ENCODE data around the gene SNX10.
"Not testable (repeated sequence)": the region's sequence is repeated elsewhere in the genome, so short reads cannot be mapped to it uniquely, and the experiment has no call there.

SNX10 gene

GRCh38 chr7:26284995-26285632 lies 6.5 kb upstream of the SNX10 start:
- Histone ChIP-seq H3K36me3 (ENCODE audit: control insufficient read depth in 4 of 4, insufficient read depth in 4 of 4, low read length in 3 of 4) (no peaks in the 10 kb centered on the region), H3K27ac (ENCODE audit: insufficient read depth in 1 of 2, low read depth in 1 of 2, low read length in 2 of 2, poor library complexity in 1 of 2, severe bottlenecking in 2 of 2) (no peak overlapping the region), H3K9me3 (ENCODE audit: control extremely low read depth in 1 of 5, control insufficient read depth in 4 of 5, insufficient read depth in 2 of 5, low read depth in 1 of 5, low read length in 4 of 5) (no peaks in the 10 kb centered on the region), H3K27me3 (replicated peaks in 2 of 5; ENCODE audit: control insufficient read depth in 4 of 5, insufficient read depth in 5 of 5, low read length in 4 of 5) (no peaks in the 10 kb centered on the region), H3K4me3 (ENCODE audit: control insufficient read depth in 1 of 7, extremely low read depth in 1 of 7, insufficient read depth in 4 of 7, low read depth in 2 of 7, low read length in 6 of 7) (no peak overlapping the region), H3K4me1 (ENCODE audit: control extremely low read depth in 1 of 4, control insufficient read depth in 4 of 4, insufficient read depth in 4 of 4, low read length in 3 of 4) (no peaks in the 10 kb centered on the region)
- ChIA-PET CTCF (interaction anchor here (0.6 to 1.6 kb wide), 7 partner anchors 9 to 382 kb away, joined by 3 to 9 read pairs (median 4); no protein-coding TSS in a partner anchor), POLR2A (no interaction called here)
- 100% methylated on average over 1 of the region's 5 CpGs for WGBS (ENCODE audit: insufficient coverage)
- peak in 2 of 3 donors; percentile 37 to 40 for DNase-seq

GRCh38 chr7:26286157-26286556 lies 5.5 kb upstream of the SNX10 start:
- DNase-seq: no peak
- Histone ChIP-seq H3K4me3 (ENCODE audit: control insufficient read depth in 1 of 7, extremely low read depth in 1 of 7, insufficient read depth in 4 of 7, low read depth in 2 of 7, low read length in 6 of 7) (no peak overlapping the region), H3K36me3 (ENCODE audit: control insufficient read depth in 4 of 4, insufficient read depth in 4 of 4, low read length in 3 of 4) (no peaks in the 10 kb centered on the region), H3K4me1 (ENCODE audit: control extremely low read depth in 1 of 4, control insufficient read depth in 4 of 4, insufficient read depth in 4 of 4, low read length in 3 of 4) (peaks cover 0 to under 1% (median under 1%) of the 10 kb centered on the region in 4 experiments), H3K27me3 (replicated peaks in 2 of 5; ENCODE audit: control insufficient read depth in 4 of 5, insufficient read depth in 5 of 5, low read length in 4 of 5) (no peaks in the 10 kb centered on the region), H3K27ac (ENCODE audit: insufficient read depth in 1 of 2, low read depth in 1 of 2, low read length in 2 of 2, poor library complexity in 1 of 2, severe bottlenecking in 2 of 2) (no peak overlapping the region), H3K9me3 (ENCODE audit: control extremely low read depth in 1 of 5, control insufficient read depth in 4 of 5, insufficient read depth in 2 of 5, low read depth in 1 of 5, low read length in 4 of 5) (no peaks in the 10 kb centered on the region)
- no CpG with 5 or more reads among the region's 2 CpGs for WGBS (ENCODE audit: insufficient coverage)
- CTCF ChIA-PET: interaction anchor here (1.6 kb wide), 1 partner anchor 78 kb away, joined by 9 read pairs; no protein-coding TSS in a partner anchor
- POLR2A ChIA-PET: no interaction called here

GRCh38 chr7:26288126-26288525 lies 3.5 kb upstream of the SNX10 start:
- WGBS (ENCODE audit: insufficient coverage): 79% methylated on average over 4 of the region's 5 CpGs
- CTCF ChIA-PET: interaction anchor here (0.8 to 2.4 kb wide), 6 partner anchors 20 to 422 kb away, joined by 3 to 6 read pairs (median 3); no protein-coding TSS in a partner anchor

GRCh38 chr7:26291251-26291650 lies 411 bp upstream of the SNX10 start:
- no peaks in the 10 kb centered on the region for H3K27me3 ChIP-seq (replicated peaks in 2 of 5; ENCODE audit: control insufficient read depth in 4 of 5, insufficient read depth in 5 of 5, low read length in 4 of 5)
- ChIA-PET CTCF (interaction anchor here (0.7 to 1.6 kb wide), 7 partner anchors 10 to 69 kb away, joined by 3 to 6 read pairs (median 4); no protein-coding TSS in a partner anchor), POLR2A (interaction anchor here (1.0 kb wide), 1 partner anchor 91 kb away, joined by 6 read pairs; the partner anchor contains the start of genes CBX3 and HNRNPA2B1)
- peak overlapping the region in 1 of 2 experiments; percentile 77 for H3K27ac ChIP-seq (ENCODE audit: insufficient read depth in 1 of 2, low read depth in 1 of 2, low read length in 2 of 2, poor library complexity in 1 of 2, severe bottlenecking in 2 of 2)
- peak overlapping the region; percentile 78 to 94 (median 84) for H3K4me3 ChIP-seq (ENCODE audit: control insufficient read depth in 1 of 7, extremely low read depth in 1 of 7, insufficient read depth in 4 of 7, low read depth in 2 of 7, low read length in 6 of 7)
- peaks cover 22 to 35% (median 32%) of the 10 kb centered on the region in 4 experiments for H3K4me1 ChIP-seq (ENCODE audit: control extremely low read depth in 1 of 4, control insufficient read depth in 4 of 4, insufficient read depth in 4 of 4, low read length in 3 of 4)
- DNase-seq: no peak
- no peaks in the 10 kb centered on the region for H3K9me3 ChIP-seq (ENCODE audit: control extremely low read depth in 1 of 5, control insufficient read depth in 4 of 5, insufficient read depth in 2 of 5, low read depth in 1 of 5, low read length in 4 of 5)
- 43% methylated on average over 2 of the region's 4 CpGs for WGBS (ENCODE audit: insufficient coverage)
- H3K36me3 ChIP-seq (ENCODE audit: control insufficient read depth in 4 of 4, insufficient read depth in 4 of 4, low read length in 3 of 4): peaks cover 0 to 8% (median under 1%) of the 10 kb centered on the region in 4 experiments

More at GRCh38 chr7:26288126-26288525, 3.5 kb upstream of the SNX10 start:
- peak in 1 of 3 donors; percentile 25 for DNase-seq
- H3K36me3 ChIP-seq (ENCODE audit: control insufficient read depth in 4 of 4, insufficient read depth in 4 of 4, low read length in 3 of 4); H3K9me3 ChIP-seq (ENCODE audit: control extremely low read depth in 1 of 5, control insufficient read depth in 4 of 5, insufficient read depth in 2 of 5, low read depth in 1 of 5, low read length in 4 of 5); H3K4me3 ChIP-seq (ENCODE audit: control insufficient read depth in 1 of 7, extremely low read depth in 1 of 7, insufficient read depth in 4 of 7, low read depth in 2 of 7, low read length in 6 of 7); H3K27me3 ChIP-seq (replicated peaks in 2 of 5; ENCODE audit: control insufficient read depth in 4 of 5, insufficient read depth in 5 of 5, low read length in 4 of 5); H3K27ac ChIP-seq (ENCODE audit: insufficient read depth in 1 of 2, low read depth in 1 of 2, low read length in 2 of 2, poor library complexity in 1 of 2, severe bottlenecking in 2 of 2): not testable (repeated sequence)
- H3K4me1 ChIP-seq (ENCODE audit: control extremely low read depth in 1 of 4, control insufficient read depth in 4 of 4, insufficient read depth in 4 of 4, low read length in 3 of 4): peaks cover 8 to 12% (median 11%) of the 10 kb centered on the region in 4 experiments
- POLR2A ChIA-PET: interaction anchor here (0.6 kb wide), 1 partner anchor 13 kb away, joined by 4 read pairs; no protein-coding TSS in a partner anchor

GRCh38 chr7:26292768-26293560 lies 1.3 kb downstream of the SNX10 start:
- H3K4me1 ChIP-seq (ENCODE audit: control extremely low read depth in 1 of 4, control insufficient read depth in 4 of 4, insufficient read depth in 4 of 4, low read length in 3 of 4): peaks cover 22 to 35% (median 32%) of the 10 kb centered on the region in 4 experiments
- CTCF ChIA-PET: interaction anchor here (0.8 to 3.7 kb wide), 3 partner anchors 26 to 82 kb away, joined by 3 to 16 read pairs (median 3); no protein-coding TSS in a partner anchor
- peaks cover 0 to 8% (median under 1%) of the 10 kb centered on the region in 4 experiments for H3K36me3 ChIP-seq (ENCODE audit: control insufficient read depth in 4 of 4, insufficient read depth in 4 of 4, low read length in 3 of 4)
- no peaks in the 10 kb centered on the region for H3K9me3 ChIP-seq (ENCODE audit: control extremely low read depth in 1 of 5, control insufficient read depth in 4 of 5, insufficient read depth in 2 of 5, low read depth in 1 of 5, low read length in 4 of 5)
- POLR2A ChIA-PET: interaction anchor here (1.5 kb wide), 1 partner anchor 92 kb away, joined by 3 read pairs; the partner anchor contains the start of gene CBX3
- no peak for DNase-seq
- no peaks in the 10 kb centered on the region for H3K27me3 ChIP-seq (replicated peaks in 2 of 5; ENCODE audit: control insufficient read depth in 4 of 5, insufficient read depth in 5 of 5, low read length in 4 of 5)
- 73% methylated on average over 7 of the region's 11 CpGs for WGBS (ENCODE audit: insufficient coverage)
- H3K27ac ChIP-seq (ENCODE audit: insufficient read depth in 1 of 2, low read depth in 1 of 2, low read length in 2 of 2, poor library complexity in 1 of 2, severe bottlenecking in 2 of 2): peak overlapping the region; percentile 52 to 83
- peak overlapping the region in 6 of 7 experiments; percentile 78 to 94 (median 84) for H3K4me3 ChIP-seq (ENCODE audit: control insufficient read depth in 1 of 7, extremely low read depth in 1 of 7, insufficient read depth in 4 of 7, low read depth in 2 of 7, low read length in 6 of 7)

- Histone ChIP-seq H3K27ac (ENCODE audit: insufficient read depth in 1 of 2, low read depth in 1 of 2, low read length in 2 of 2, poor library complexity in 1 of 2, severe bottlenecking in 2 of 2) (peak overlapping the region; percentile 52 to 83), H3K4me1 (ENCODE audit: control extremely low read depth in 1 of 4, control insufficient read depth in 4 of 4, insufficient read depth in 4 of 4, low read length in 3 of 4) (peaks cover 22 to 36% (median 32%) of the 10 kb centered on the region in 4 experiments), H3K9me3 (ENCODE audit: control extremely low read depth in 1 of 5, control insufficient read depth in 4 of 5, insufficient read depth in 2 of 5, low read depth in 1 of 5, low read length in 4 of 5) (no peaks in the 10 kb centered on the region), H3K4me3 (ENCODE audit: control insufficient read depth in 1 of 7, extremely low read depth in 1 of 7, insufficient read depth in 4 of 7, low read depth in 2 of 7, low read length in 6 of 7) (peak overlapping the region in 6 of 7 experiments; percentile 52 to 94 (median 84)), H3K27me3 (replicated peaks in 2 of 5; ENCODE audit: control insufficient read depth in 4 of 5, insufficient read depth in 5 of 5, low read length in 4 of 5) (no peaks in the 10 kb centered on the region), H3K36me3 (ENCODE audit: control insufficient read depth in 4 of 4, insufficient read depth in 4 of 4, low read length in 3 of 4) (peaks cover 0 to 8% (median under 1%) of the 10 kb centered on the region in 4 experiments)
- 0% methylated on average over 1 of the region's 6 CpGs for whole genome bisulfite sequencing (ENCODE audit: insufficient coverage)
- ChIA-PET CTCF (interaction anchor here (0.6 to 3.7 kb wide), 9 partner anchors 9 to 82 kb away, joined by 3 to 16 read pairs (median 3); no protein-coding TSS in a partner anchor), POLR2A (interaction anchor here (0.6 to 2.2 kb wide), 3 partner anchors 11 to 92 kb away, joined by 3 to 9 read pairs (median 3); partner anchors contain the start of gene CBX3)
- peak; percentile 68 to 95 (median 95) for DNase-seq
These were observed 2.1 kb downstream of the SNX10 start for GRCh38 chr7:26293569-26294308.
